ENCODE measurements around the gene HHAT. TPM values are rescaled to one million over a fixed set of nuclear protein-coding genes. Genes with fewer than 3 reads are reported as not detected.

The HHAT gene
- total RNA-seq: 1 to 10 TPM; 1.1 to 2.4 TPM

DNA sequence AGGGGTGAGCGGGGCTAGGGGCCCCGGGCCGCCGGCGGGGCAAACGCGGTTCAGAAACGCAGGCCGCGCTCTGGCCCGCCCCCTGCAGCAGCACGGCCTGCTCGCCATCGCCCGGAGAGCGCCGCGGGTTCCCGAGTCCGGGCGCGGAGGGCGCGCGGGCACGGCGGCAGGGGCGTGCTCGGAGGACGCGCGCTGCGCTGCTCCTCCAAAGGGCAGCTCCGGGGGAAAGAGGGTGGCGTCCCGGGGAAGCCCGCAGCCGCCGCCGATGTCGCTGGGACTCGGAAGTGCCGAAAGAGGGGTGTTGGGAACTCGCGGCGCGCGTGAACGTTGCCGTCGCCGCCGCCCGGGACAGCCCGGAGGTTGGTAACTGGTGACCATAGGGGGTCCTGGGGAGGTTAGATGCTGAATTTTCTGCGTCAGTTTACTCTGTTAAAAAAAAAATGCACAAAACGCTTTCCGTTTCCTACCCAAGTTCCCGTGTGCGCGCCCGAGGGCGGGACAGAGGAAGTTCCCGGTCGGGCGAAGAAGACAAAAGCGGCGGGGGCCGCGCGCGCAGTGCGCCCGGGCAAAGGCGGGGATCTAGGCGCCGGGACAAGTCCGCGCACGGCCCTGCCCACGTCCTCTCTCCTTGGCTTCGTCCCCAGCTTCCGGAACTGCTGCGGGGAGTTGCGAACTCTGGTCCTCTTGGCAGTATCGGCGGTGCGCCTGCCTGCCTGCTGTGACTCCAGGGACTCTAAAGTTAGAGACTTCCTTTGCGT, at the start of gene HHAT:
Gene HHAT, plus strand, starts transcription at position 157 of the 758 bp plus-strand sequence. CDS start 20,074 bp downstream, outside the sequence.

Other genes starting within 250 kb of the HHAT start
- gene SERTAD4, start 96.1 kb upstream of the HHAT start, total RNA-seq: not detected

Measured in activated naive CD4-positive, alpha-beta T cell treated with anti-CD3 and anti-CD28 coated beads, Interleukin-2, amount 10 ng/mL, durations not matched to agents 5 hours and 36 hours (primary cell).